WTC11 (cell line): Measurements from ENCODE around the gene MYL11. TPM values are rescaled to one million over a fixed set of nuclear protein-coding genes. Genes with fewer than 3 reads are reported as not detected.

Experiments used
- ATAC-seq: fragments of 200-7000 bp; cut with Tn5 transposase; 2 replicates; pipeline ENCODE4 v1.10.0; 2021; ENCODE audit warnings: mild to moderate bottlenecking, moderate library complexity
- CTCF ChIA-PET: fragments of 300-600 bp; sonication (Branson Sonifier 250); formaldehyde crosslinking; loops from one replicate; lab custom pipeline; 2021; ENCODE audit warnings: antibody characterized with exemption; lab: Charles Lee
- POLR2A ChIA-PET: fragments of 350-600 bp; sonication (Branson Sonifier 250); formaldehyde crosslinking; loops from one replicate; lab custom pipeline; 2021; ENCODE audit warnings: antibody characterized with exemption; lab: Charles Lee
- DNase-seq: peaks from one replicate; pipeline ENCODE4 v3.0.0; 2021; ENCODE audit warnings: low spot score
- H3K27ac Mint-ChIP-seq: 2 replicates; pipeline ENCODE4 v1.8.0; 2021; ENCODE audit warnings: mixed read lengths
- H3K27me3 Mint-ChIP-seq: 2 replicates; pipeline ENCODE4 v1.8.0; 2021; ENCODE audit warnings: low read depth, mild to moderate bottlenecking, moderate library complexity, mixed read lengths
- H3K36me3 Mint-ChIP-seq: 2 replicates; pipeline ENCODE4 v1.8.0; 2021; ENCODE audit warnings: mixed read lengths
- H3K4me1 Mint-ChIP-seq: 2 replicates; pipeline ENCODE4 v1.8.0; 2022; ENCODE audit warnings: mixed read lengths
- H3K4me3 Mint-ChIP-seq: 2 replicates; pipeline ENCODE4 v1.8.0; 2021; ENCODE audit warnings: mild to moderate bottlenecking, moderate library complexity, mixed read lengths
- H3K9me3 Mint-ChIP-seq: 2 replicates; pipeline ENCODE4 v1.8.0; 2021; ENCODE audit warnings: mixed read lengths
- ATF2 ChIP-seq: sonication (generic); formaldehyde crosslinking; IDR thresholded peaks from 2 replicates; pipeline ENCODE4 v1.8.1; 2022; ENCODE audit warnings: low read depth, missing genetic modification reagents, borderline replicate concordance
- ATF3 ChIP-seq: sonication (generic); formaldehyde crosslinking; conservative IDR thresholded peaks from 2 replicates; pipeline ENCODE4 v1.8.1; 2022; ENCODE audit warnings: mild to moderate bottlenecking, missing genetic modification reagents
- ATF6 ChIP-seq: sonication (generic); formaldehyde crosslinking; IDR thresholded peaks from 2 replicates; pipeline ENCODE4 v1.8.1; 2023; ENCODE audit warnings: mild to moderate bottlenecking, missing genetic modification reagents
- CREB1 ChIP-seq: sonication (generic); formaldehyde crosslinking; IDR thresholded peaks from 2 replicates; pipeline ENCODE4 v1.8.0; 2023; ENCODE audit warnings: mild to moderate bottlenecking, missing genetic modification reagents
- CREM ChIP-seq: sonication (generic); formaldehyde crosslinking; IDR thresholded peaks from 2 replicates; pipeline ENCODE4 v1.8.1; 2022; ENCODE audit warnings: mild to moderate bottlenecking, missing genetic modification reagents, moderate library complexity
- FOXP4 ChIP-seq: sonication (generic); formaldehyde crosslinking; IDR thresholded peaks from 2 replicates; pipeline ENCODE4 v1.8.0; 2022; ENCODE audit warnings: mild to moderate bottlenecking, missing genetic modification reagents
- GTF2I ChIP-seq: fragments of 250-450 bp; sonication (Bioruptor Pico); conservative IDR thresholded peaks from 2 replicates; pipeline ENCODE4 v1.4.0; 2021; ENCODE audit warnings: mild to moderate bottlenecking
- JUN ChIP-seq: sonication (generic); formaldehyde crosslinking; IDR thresholded peaks from 2 replicates; pipeline ENCODE4 v1.8.0; 2023; ENCODE audit warnings: mild to moderate bottlenecking, missing genetic modification reagents
- MAX ChIP-seq: sonication (generic); formaldehyde crosslinking; IDR thresholded peaks from 2 replicates; pipeline ENCODE4 v1.8.0; 2022; ENCODE audit warnings: mild to moderate bottlenecking, missing genetic modification reagents
- MYBL2 ChIP-seq: sonication (generic); formaldehyde crosslinking; IDR thresholded peaks from 2 replicates; pipeline ENCODE4 v1.8.1; 2023; ENCODE audit warnings: mild to moderate bottlenecking, moderate library complexity, missing genetic modification reagents
- NFYB ChIP-seq: sonication (generic); formaldehyde crosslinking; conservative IDR thresholded peaks from 2 replicates; pipeline ENCODE4 v1.8.0; 2022; ENCODE audit warnings: low read depth, missing genetic modification reagents
- PRDM15 ChIP-seq: sonication (generic); formaldehyde crosslinking; IDR thresholded peaks from 2 replicates; pipeline ENCODE4 v1.8.0; 2022; ENCODE audit warnings: missing genetic modification reagents
- TP53 ChIP-seq: sonication (generic); formaldehyde crosslinking; IDR thresholded peaks from 2 replicates; pipeline ENCODE4 v1.8.1; 2023; ENCODE audit warnings: mild to moderate bottlenecking, missing genetic modification reagents
- USF2 ChIP-seq: sonication (generic); formaldehyde crosslinking; IDR thresholded peaks from 2 replicates; pipeline ENCODE4 v1.8.1; 2023; ENCODE audit warnings: mild to moderate bottlenecking, missing genetic modification reagents, moderate library complexity
- ZNF232 ChIP-seq: sonication (generic); formaldehyde crosslinking; IDR thresholded peaks from 2 replicates; pipeline ENCODE4 v1.8.0; 2022; ENCODE audit warnings: mild to moderate bottlenecking, missing genetic modification reagents
- ZNF263 ChIP-seq: sonication (generic); formaldehyde crosslinking; IDR thresholded peaks from 2 replicates; pipeline ENCODE4 v1.8.1; 2022; ENCODE audit warnings: low read depth, mild to moderate bottlenecking, moderate library complexity, missing genetic modification reagents
- ZNF317 ChIP-seq: sonication (generic); formaldehyde crosslinking; IDR thresholded peaks from 2 replicates; pipeline ENCODE4 v1.8.1; 2023; ENCODE audit warnings: low read depth, mild to moderate bottlenecking, moderate library complexity, missing genetic modification reagents, borderline replicate concordance
- ZNF396 ChIP-seq: fragments of 250-450 bp; sonication (Bioruptor Pico); IDR thresholded peaks from 2 replicates; pipeline ENCODE4 v1.8.0; 2021; ENCODE audit warnings: mild to moderate bottlenecking, moderate library complexity, borderline replicate concordance
- ZNF423 ChIP-seq: fragments of 250-450 bp; sonication (Bioruptor Pico); IDR thresholded peaks from 2 replicates; pipeline ENCODE4 v2.1.2; 2022; ENCODE audit warnings: mild to moderate bottlenecking, moderate library complexity
- ZNF425 ChIP-seq: fragments of 250-450 bp; sonication (Bioruptor Pico); conservative IDR thresholded peaks from 2 replicates; pipeline ENCODE4 v1.9.0; 2021; ENCODE audit warnings: mild to moderate bottlenecking
- ZSCAN18 ChIP-seq: fragments of 250-450 bp; sonication (Bioruptor Pico); IDR thresholded peaks from 2 replicates; pipeline ENCODE4 v2.1.2; 2022; ENCODE audit warnings: mild to moderate bottlenecking, moderate library complexity
- total RNA-seq: library from RNA; stranded (reverse); gene quantifications from 3 replicates; pipeline ENCODE4 v1.2.3, GENCODE V29; 2021

The MYL11 gene
- total RNA-seq, 1 experiment from 2014 or later, result 1.3 TPM

GRCh38 chr16:30417529-30418349 is 43.1 kb downstream of the MYL11 start:
- H3K4me3 Mint-ChIP-seq, result peak overlapping the region; percentile 54
- DNase-seq, result peak; percentile 88
- no peak overlapping the region for H3K27ac Mint-ChIP-seq
- no peaks in the 10 kb centered on the region for H3K27me3 Mint-ChIP-seq
- CTCF ChIA-PET, result interaction anchor here (0.5 to 5.7 kb wide), 27 partner anchors 9 to 326 kb away, joined by 3 to 73 read pairs (median 5); partner anchors contain the start of genes DCTPP1, FBRS, GDPD3 and PRR14
- peak; percentile 88 for ATAC-seq
- no peaks in the 10 kb centered on the region for H3K9me3 Mint-ChIP-seq
- H3K36me3 Mint-ChIP-seq, result peaks cover 34% of the 10 kb centered on the region
- H3K4me1 Mint-ChIP-seq, result peaks cover 9% of the 10 kb centered on the region
- POLR2A ChIA-PET, result interaction anchor here (0.6 to 1.5 kb wide), 18 partner anchors 8 to 352 kb away, joined by 3 to 15 read pairs (median 4); partner anchors contain the start of genes ALDOA, DCTPP1, ZNF48 and ZNF688
- TF ChIP-seq NFYB (CRISPR knock-in tag) (no peak; the same call in 1 of the 2 replicates), ZNF425 (CRISPR knock-in tag) (no peak), CREB1 (CRISPR knock-in tag) (no peak), ZNF263 (CRISPR knock-in tag) (0 out of 2 replicates have a peak, but pooled peaks have one; percentile 56), ATF2 (CRISPR knock-in tag) (peak; percentile 69), ZNF232 (CRISPR knock-in tag) (peak; percentile 94), MYBL2 (peak; percentile 98), ZNF317 (CRISPR knock-in tag) (0 out of 2 replicates have a peak, but pooled peaks have one; percentile 51), TP53 (CRISPR knock-in tag) (peak; percentile 97; the same call in 1 of the 2 replicates), JUN (CRISPR knock-in tag) (peak; percentile 83; the same call in 1 of the 2 replicates), ZNF396 (CRISPR knock-in tag) (no peak), ATF3 (CRISPR knock-in tag) (0 out of 2 replicates have a peak, but pooled peaks have one; percentile 56), ATF6 (CRISPR knock-in tag) (no peak), GTF2I (CRISPR knock-in tag) (no peak), ZNF423 (CRISPR knock-in tag) (no peak), CREM (peak; percentile 65), USF2 (peak; percentile 67), MAX (CRISPR knock-in tag) (peak; percentile 99), FOXP4 (CRISPR knock-in tag) (peak; percentile 99), PRDM15 (CRISPR knock-in tag) (peak; percentile 67), ZSCAN18 (CRISPR knock-in tag) (no peak)
